HepG2 (cell line): Measurements from ENCODE around the gene NPHP4. TPM values are rescaled to one million over a fixed set of nuclear protein-coding genes. Genes with fewer than 3 reads are reported as not detected.

Experiments used
- ATAC-seq: fragments of 200-7000 bp; cut with Tn5 transposase; 3 replicates; pipeline ENCODE4 v1.9.1; 2020; ENCODE audit warnings: mild to moderate bottlenecking, moderate library complexity
- BruUV-seq: library from RNA; stranded (reverse); fragments of 400-500 nt; replicated peaks from 2 replicates; lab custom pipeline; 2021; lab: Mats Ljungman, UMichigan
- CTCF ChIA-PET: fragments of 300-600 bp; formaldehyde crosslinking; extraction: SDS; loops from one replicate; lab custom pipeline; 2021; ENCODE audit warnings: low total read pairs, inconsistent platforms, low intra/inter-chr PET ratio; lab: Yijun Ruan, JAX
- POLR2A ChIA-PET: fragments of 350-600 bp; sonication (Branson Sonifier 250); formaldehyde crosslinking; loops from one replicate; lab custom pipeline; 2020; ENCODE audit warnings: antibody characterized with exemption, inconsistent platforms; lab: Yijun Ruan, JAX
- DNase-seq: peaks from one replicate; pipeline ENCODE4 v3.0.0-alpha.2; 2015; ENCODE audit warnings: low spot score
- FAIRE-seq: peaks from 3 replicates; lab custom pipeline; 2011; peaks lifted over from hg19 to GRCh38; lab: Jason Lieb, UNC
- H2AFZ ChIP-seq: one replicate; pipeline ENCODE4 v1.6.1; 2011; ENCODE audit warnings: low read length, inconsistent platforms
- H3K27ac ChIP-seq: fragments of 300-600 bp; 3 replicates; pipeline ENCODE4 v1.8.0; 2011; ENCODE audit warnings: mixed run types, mild to moderate bottlenecking, mixed read lengths, low read length, inconsistent platforms; ENCODE audit not compliant: insufficient read depth; ENCODE audit errors: extremely low read length
- H3K27me3 ChIP-seq, 2 experiments: fragments of 200-600 bp in 1 of 2; 2 replicates in 1 of 2; 3 replicates in 1 of 2; pipeline versions ENCODE4 v1.6.0 to v1.8.0; 2011; ENCODE audit warnings: low read length in 2 of 2, mild to moderate bottlenecking in 2 of 2, moderate library complexity in 2 of 2, inconsistent platforms in 1 of 2; ENCODE audit not compliant: insufficient read depth in 2 of 2, control insufficient read depth in 1 of 2
- H3K36me3 ChIP-seq, 2 experiments: fragments of 200-600 bp in 1 of 2; replicated peaks in 1 of 2; 2 replicates in 1 of 2; 3 replicates in 1 of 2; pipeline versions ENCODE4 v1.5.1 to v1.8.0; 2011; ENCODE audit warnings: low read length in 2 of 2, inconsistent platforms in 1 of 2; ENCODE audit not compliant: insufficient read depth in 2 of 2, control insufficient read depth in 1 of 2
- H3K4me1 ChIP-seq: 2 replicates; pipeline ENCODE4 v1.5.1; 2012; ENCODE audit warnings: low read length, inconsistent platforms; ENCODE audit not compliant: insufficient read depth
- H3K4me2 ChIP-seq: 2 replicates; pipeline ENCODE4 v1.6.0; 2011; ENCODE audit warnings: low read depth, low read length, inconsistent platforms
- H3K4me3 ChIP-seq, 3 experiments: fragments of 200-600 bp in 1 of 3; sonication (generic), shearing (Covaris generic) in 1 of 3; replicated peaks in 1 of 3; 2 replicates each; pipeline ENCODE4 v1.5.1; 2011 to 2016; ENCODE audit warnings: low read length in 3 of 3, inconsistent platforms in 2 of 3, low read depth in 2 of 3, mild to moderate bottlenecking in 2 of 3, control low read depth in 1 of 3, mixed read lengths in 1 of 3; ENCODE audit not compliant: insufficient read depth in 1 of 3
- H3K79me2 ChIP-seq: one replicate; pipeline ENCODE4 v1.6.1; 2011; ENCODE audit warnings: low read length, inconsistent platforms; ENCODE audit not compliant: insufficient read depth
- H3K9ac ChIP-seq: 2 replicates; pipeline ENCODE4 v1.6.0; 2011; ENCODE audit warnings: mild to moderate bottlenecking, low read depth, low read length, inconsistent platforms; ENCODE audit not compliant: insufficient read depth
- H3K9me3 ChIP-seq: 2 replicates; pipeline ENCODE4 v1.5.1; 2012; ENCODE audit warnings: mild to moderate bottlenecking, low read length
- H4K20me1 ChIP-seq: 2 replicates; pipeline ENCODE4 v1.6.0; 2011; ENCODE audit warnings: inconsistent platforms, mild to moderate bottlenecking, low read length, moderate library complexity; ENCODE audit not compliant: insufficient read depth
- CTCF ChIP-seq: sonication (generic); formaldehyde crosslinking; IDR thresholded peaks from 2 replicates; pipeline ENCODE4 v1.5.0; 2020; ENCODE audit warnings: mild to moderate bottlenecking, missing genetic modification reagents, moderate library complexity
- MNT ChIP-seq: fragments of 450-650 bp; IDR thresholded peaks from 2 replicates; pipeline ENCODE4 v1.6.1; 2016
- PRPF4 ChIP-seq: fragments of 200-400 bp; formaldehyde crosslinking; IDR thresholded peaks from 2 replicates; pipeline ENCODE4 v1.6.1; 2016; ENCODE audit warnings: low read length, low read depth; ENCODE audit not compliant: poor library complexity, severe bottlenecking
- RAD21 ChIP-seq: fragments of 450-650 bp; formaldehyde crosslinking; IDR thresholded peaks from 2 replicates; pipeline ENCODE4 v1.5.0; 2020; ENCODE audit warnings: mild to moderate bottlenecking
- STAG1 ChIP-seq: sonication (generic); formaldehyde crosslinking; IDR thresholded peaks from 2 replicates; pipeline ENCODE4 v1.4.0; 2020; ENCODE audit warnings: missing genetic modification reagents
- ZBTB44 ChIP-seq: sonication (generic); formaldehyde crosslinking; IDR thresholded peaks from 2 replicates; pipeline ENCODE4 v1.4.0; 2020; ENCODE audit warnings: missing genetic modification reagents
- ZFP41 ChIP-seq: sonication (generic); formaldehyde crosslinking; IDR thresholded peaks from 2 replicates; pipeline ENCODE4 v1.4.0; 2020; ENCODE audit warnings: mild to moderate bottlenecking, missing genetic modification reagents, borderline replicate concordance
- ZNF569 ChIP-seq: sonication (generic); formaldehyde crosslinking; IDR thresholded peaks from 2 replicates; pipeline ENCODE4 v1.5.0; 2020; ENCODE audit warnings: mild to moderate bottlenecking, missing genetic modification reagents, moderate library complexity, borderline replicate concordance
- WGBS: methylation state at CpG from one replicate; pipeline ENCODE4 v1.1.6; 2017; ENCODE audit warnings: low lambda C conversion rate; 5-methylcytosine and 5-hydroxymethylcytosine counted together
- in situ Hi-C: cut with HindIII; loops from 2 replicates; pipeline ENCODE4 v1.10.0; 2017; ENCODE audit warnings: low pct_unique_long_range_greater_than_20kb; ENCODE audit not compliant: extremely low pct_ligation_motif_present
- intact Hi-C: fragments of 100-400 bp; cut with micrococcal nuclease; formaldehyde crosslinking; loops from one replicate; pipeline ENCODE4 v1.10.0; 2022; ENCODE audit not compliant: unreplicated experiment
- polyA plus RNA-seq, 8 experiments: library from polyadenylated mRNA; depleted of rRNA in 3 of 8; stranded (reverse) in 7 of 8; unstranded in 1 of 8; fragments of >200 nt; fragmentation: Illumina TruSeq in 4 of 8; extraction: Trizol in 4 of 8; gene quantifications; 2 replicates each; pipeline versions ENCODE4 v1.2.1 to v1.2.3, GENCODE V29; 2011 to 2016; ENCODE audit warnings: low read depth in 4 of 8, missing spikeins in 1 of 8, mixed read lengths in 1 of 8; ENCODE audit not compliant: insufficient read depth in 1 of 8
- total RNA-seq, 5 experiments: library from RNA; depleted of rRNA; stranded (reverse); fragments of >200 nt; fragmentation: Illumina TruSeq; extraction: Trizol; gene quantifications; 2 replicates each; pipeline ENCODE4 v1.2.3, GENCODE V29; 2016; ENCODE audit warnings: low read depth in 1 of 5

NPHP4 gene
- total and polyA plus RNA-seq, 2 of the 13 experiments (the other 11 are each of a cell fraction or from before 2014, with no cell fraction given), result 4.4 to 6.8 TPM

GRCh38 chr1:5831600-5832335, 160.5 kb downstream of the NPHP4 start:
- WGBS, result 0% methylated on average over 1 of the region's 10 CpGs
- H3K9ac ChIP-seq, result no peak overlapping the region
- no peak overlapping the region for H3K4me2 ChIP-seq
- peak; percentile 73 for TF ChIP-seq MNT
- no peak for TF ChIP-seq ZFP41 (CRISPR knock-in tag)
- TF ChIP-seq, all 625 proteins: peak for 1
- Histone ChIP-seq H3K9me3 (no peaks in the 10 kb centered on the region), H4K20me1 (no peaks in the 10 kb centered on the region), H3K4me1 (no peaks in the 10 kb centered on the region), H3K4me3 (no peak overlapping the region), H2AFZ (no peak overlapping the region), H3K36me3 (no peaks in the 10 kb centered on the region), H3K27me3 (peaks cover 7 to 56% of the 10 kb centered on the region in 2 experiments), H3K79me2 (no peaks in the 10 kb centered on the region), H3K27ac (no peak overlapping the region)
- in situ Hi-C loops (no loop called here), intact Hi-C loops (no loop called here)
- no peak for FAIRE-seq
- BruUV-seq, result no TSS peak
- no peak for DNase-seq
- POLR2A ChIA-PET, result no interaction called here
- ATAC-seq, result no peak
- CTCF ChIA-PET, result no interaction called here

- Histone ChIP-seq H2AFZ (no peak overlapping the region), H3K36me3 (no peaks in the 10 kb centered on the region), H3K4me1 (no peaks in the 10 kb centered on the region), H3K27me3 (peaks cover 7 to 56% of the 10 kb centered on the region in 2 experiments), H3K4me3 (no peak overlapping the region), H4K20me1 (no peaks in the 10 kb centered on the region), H3K4me2 (no peak overlapping the region), H3K27ac (no peak overlapping the region), H3K9ac (no peak overlapping the region), H3K9me3 (no peaks in the 10 kb centered on the region), H3K79me2 (no peaks in the 10 kb centered on the region)
- ChIA-PET POLR2A (no interaction called here), CTCF (no interaction called here)
- no peak for FAIRE-seq
- no TSS peak for BruUV-seq
- intact Hi-C loops (no loop called here), in situ Hi-C loops (no loop called here)
- WGBS, result 43% methylated on average over 15 of the region's 26 CpGs
- DNase-seq, result no peak
- peak; percentile 48; the same call in 2 of the 3 replicates for ATAC-seq
- TF ChIP-seq PRPF4, result no peak
- no peak for TF ChIP-seq ZBTB44 (CRISPR knock-in tag)
- peak; percentile 28 for TF ChIP-seq STAG1 (CRISPR knock-in tag)
- peak; percentile 70 for TF ChIP-seq CTCF
- TF ChIP-seq RAD21 (CRISPR knock-in tag), result no peak
- no peak for TF ChIP-seq ZNF569 (CRISPR knock-in tag)
Measured at GRCh38 chr1:5830771-5831599, 161.2 kb downstream of the NPHP4 start.
